GM12873 (cell line): ENCODE measurements around the gene FEM1B.

Source experiments
- TF ChIP-seq, protein P1 (sequence below): IDR thresholded peaks from 2 replicates; pipeline ENCODE4 v1.5.1; 2012; ENCODE audit warnings: low read depth, mild to moderate bottlenecking, moderate library complexity, low read length, control low read depth; ENCODE audit not compliant: insufficient read depth; ENCODE audit errors: missing control alignments

The FEM1B gene

GRCh38 chr15:68333775-68334470 lies 56.4 kb downstream of the FEM1B start:
- TF ChIP-seq, protein P1, sequence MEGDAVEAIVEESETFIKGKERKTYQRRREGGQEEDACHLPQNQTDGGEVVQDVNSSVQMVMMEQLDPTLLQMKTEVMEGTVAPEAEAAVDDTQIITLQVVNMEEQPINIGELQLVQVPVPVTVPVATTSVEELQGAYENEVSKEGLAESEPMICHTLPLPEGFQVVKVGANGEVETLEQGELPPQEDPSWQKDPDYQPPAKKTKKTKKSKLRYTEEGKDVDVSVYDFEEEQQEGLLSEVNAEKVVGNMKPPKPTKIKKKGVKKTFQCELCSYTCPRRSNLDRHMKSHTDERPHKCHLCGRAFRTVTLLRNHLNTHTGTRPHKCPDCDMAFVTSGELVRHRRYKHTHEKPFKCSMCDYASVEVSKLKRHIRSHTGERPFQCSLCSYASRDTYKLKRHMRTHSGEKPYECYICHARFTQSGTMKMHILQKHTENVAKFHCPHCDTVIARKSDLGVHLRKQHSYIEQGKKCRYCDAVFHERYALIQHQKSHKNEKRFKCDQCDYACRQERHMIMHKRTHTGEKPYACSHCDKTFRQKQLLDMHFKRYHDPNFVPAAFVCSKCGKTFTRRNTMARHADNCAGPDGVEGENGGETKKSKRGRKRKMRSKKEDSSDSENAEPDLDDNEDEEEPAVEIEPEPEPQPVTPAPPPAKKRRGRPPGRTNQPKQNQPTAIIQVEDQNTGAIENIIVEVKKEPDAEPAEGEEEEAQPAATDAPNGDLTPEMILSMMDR, result no peak

DNA sequence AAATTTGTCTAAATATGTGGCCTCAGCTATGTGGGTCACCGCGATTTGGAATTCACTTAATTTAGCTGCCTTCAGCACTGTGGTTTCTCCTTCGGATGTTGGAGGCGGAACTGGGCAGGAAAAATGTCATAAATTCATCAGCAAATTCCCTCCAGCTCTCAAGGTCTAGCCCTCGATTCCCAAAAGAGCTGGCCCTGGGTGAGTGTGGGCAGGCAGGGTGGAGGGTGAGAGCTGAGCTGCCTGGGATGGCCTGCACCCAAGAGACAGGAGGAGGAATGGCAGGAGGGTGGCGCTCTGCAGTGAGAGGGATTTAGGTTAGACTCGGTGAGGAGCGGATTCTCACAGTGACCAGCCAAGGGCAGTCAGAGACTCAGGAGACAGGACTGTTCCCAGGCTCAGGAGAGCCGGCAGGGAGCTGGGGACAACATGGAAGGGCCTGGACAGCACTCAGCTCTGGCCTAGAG lies 57.1 kb downstream of the FEM1B start:
- TF ChIP-seq, protein P1, result no peak

GRCh38 chr15:68335251-68335650 lies 57.7 kb downstream of the FEM1B start:
- TF ChIP-seq, protein P1, result no peak

- TF ChIP-seq, protein P1, result no peak
Observed at GRCh38 chr15:68335655-68336054, 58.1 kb downstream of the FEM1B start.

GRCh38 chr15:68336516-68336915 lies 59.0 kb downstream of the FEM1B start:
- TF ChIP-seq, protein P1, result no peak

- TF ChIP-seq, protein P1, result no peak
Observed at GRCh38 chr15:68337826-68338225, 60.3 kb downstream of the FEM1B start.

DNA sequence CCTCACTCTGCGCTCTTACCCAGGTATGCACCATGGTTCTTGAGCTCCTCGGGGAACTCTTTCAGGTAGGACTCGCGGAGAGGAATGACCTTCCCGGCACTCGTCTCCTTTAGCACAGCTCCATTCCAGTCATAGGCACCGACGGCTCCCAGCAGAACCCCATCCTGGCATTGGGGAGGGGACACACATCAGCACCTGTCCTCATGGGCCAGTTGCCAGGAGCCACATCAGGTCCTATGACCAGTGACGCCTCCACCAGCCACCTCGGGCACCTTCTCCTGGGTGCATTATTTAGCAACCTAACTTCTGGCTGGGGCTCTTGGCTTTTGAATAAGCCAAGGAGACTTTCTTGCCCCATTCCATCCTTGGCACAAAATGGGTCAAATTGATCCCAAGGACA lies 61.9 kb downstream of the FEM1B start:
- TF ChIP-seq, protein P1, result no peak
